Choroid plexus epithelial cell (primary cell): ENCODE data around the gene RERGL.

Source experiments
- DNase-seq: peaks from one replicate; pipeline ENCODE4 v3.0.0-alpha.2; 2010; ENCODE audit warnings: low read depth
- H3K4me3 ChIP-seq: 2 replicates; pipeline ENCODE4 v1.5.1; 2011; ENCODE audit warnings: low read depth, mild to moderate bottlenecking, control low read depth, low read length, moderate library complexity
- CTCF ChIP-seq: conservative IDR thresholded peaks from 2 replicates; pipeline ENCODE4 v1.5.1; 2011; ENCODE audit warnings: low read depth, mild to moderate bottlenecking, control low read depth, inconsistent platforms, low read length, moderate library complexity

RERGL gene

GRCh38 chr12:18108611-18109010, 18.6 kb upstream of the RERGL start:
- no peak for TF ChIP-seq CTCF
- no peak overlapping the region for H3K4me3 ChIP-seq
- no peak for DNase-seq

- no peak for TF ChIP-seq CTCF
- no peak for DNase-seq
- H3K4me3 ChIP-seq = no peak overlapping the region
These were observed 13.6 kb upstream of the RERGL start for GRCh38 chr12:18103624-18104023.

DNA sequence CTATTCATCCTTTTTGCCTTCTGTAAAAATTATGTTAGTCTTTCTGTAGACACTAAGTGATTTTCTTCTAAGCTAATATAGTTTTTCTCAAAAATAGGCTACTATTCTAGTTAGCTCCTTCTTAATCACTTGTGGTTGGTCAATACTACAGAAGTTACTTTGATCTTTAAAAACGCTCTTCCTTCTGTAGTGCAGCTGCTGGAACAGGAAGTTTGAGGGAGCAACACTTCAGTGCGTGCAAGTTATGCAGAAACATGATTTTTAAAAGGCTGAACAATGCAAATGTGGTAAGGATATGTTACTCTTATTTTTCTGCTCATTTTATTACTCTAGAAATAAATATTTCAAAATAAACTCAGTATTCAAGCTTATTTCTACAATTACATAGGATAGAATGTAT, 11.1 kb upstream of the RERGL start:
- no peak for TF ChIP-seq CTCF
- DNase-seq = no peak
- no peak overlapping the region for H3K4me3 ChIP-seq

GRCh38 chr12:18084080-18084479, 5.9 kb downstream of the RERGL start:
- no peak for TF ChIP-seq CTCF
- no peak overlapping the region for H3K4me3 ChIP-seq
- no peak for DNase-seq

- no peak for TF ChIP-seq CTCF
- H3K4me3 ChIP-seq = no peak overlapping the region
- DNase-seq = no peak
These were observed 10.3 kb downstream of the RERGL start for GRCh38 chr12:18079541-18080246.

GRCh38 chr12:18074001-18074400, 16.0 kb downstream of the RERGL start:
- H3K4me3 ChIP-seq = no peak overlapping the region
- no peak for DNase-seq
- no peak for TF ChIP-seq CTCF

DNA sequence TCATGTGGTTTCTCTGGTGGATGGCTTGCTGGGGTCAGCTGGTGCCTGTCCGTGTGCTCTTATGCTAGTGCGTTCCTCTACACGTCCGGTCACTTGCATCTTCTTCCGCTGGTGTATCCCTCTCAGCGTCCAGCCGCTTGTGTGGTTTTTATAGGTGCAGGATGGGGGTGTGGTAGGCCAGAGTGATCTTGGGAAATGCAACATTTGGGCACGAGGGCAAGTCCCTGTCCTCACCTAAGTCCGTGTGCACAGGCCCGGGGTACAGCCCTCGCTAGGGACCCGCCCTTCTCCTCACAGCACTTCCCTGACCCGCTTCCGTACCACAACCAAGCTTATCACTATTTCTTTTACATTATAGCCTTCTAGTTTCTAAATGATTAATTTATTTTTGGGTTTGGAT, 17.3 kb downstream of the RERGL start:
- DNase-seq = no peak
- no peak for TF ChIP-seq CTCF
- H3K4me3 ChIP-seq = no peak overlapping the region
